HG03108 (cell line): ENCODE data around the gene SRSF2.
"Not testable (repeated sequence)": the region's sequence is repeated elsewhere in the genome, so short reads cannot be mapped to it uniquely, and the experiment has no call there.

ENCODE experiments used
- ATAC-seq: cut with Tn5 transposase; IDR thresholded peaks from one replicate; pipeline ENCODE4 v1.9.1; 2021; ENCODE audit warnings: moderate library complexity; ENCODE audit not compliant: unreplicated experiment

SRSF2 gene

DNA sequence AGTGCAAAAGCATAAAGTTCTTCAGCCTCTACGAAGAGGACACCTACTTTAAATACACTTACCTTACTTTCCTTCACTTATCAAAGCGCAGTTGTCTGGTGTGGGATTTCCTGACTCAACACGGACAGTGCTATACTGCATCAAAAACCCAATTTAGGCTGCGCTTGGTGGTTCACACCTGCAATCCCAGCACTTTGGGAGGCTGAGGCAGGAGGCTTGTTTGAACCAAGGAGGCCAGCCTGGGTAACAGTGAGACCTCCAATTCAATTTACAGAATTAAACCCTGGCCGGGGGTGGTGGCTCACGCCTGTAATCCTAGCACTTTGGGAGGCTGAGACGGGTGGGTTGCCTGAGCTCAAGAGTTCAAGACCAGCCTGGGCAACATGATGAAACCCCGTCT is 14.9 kb downstream of the SRSF2 start:
- ATAC-seq: no peak

- no peak for ATAC-seq
Observed at GRCh38 chr17:76721463-76721862, 15.7 kb downstream of the SRSF2 start.

DNA sequence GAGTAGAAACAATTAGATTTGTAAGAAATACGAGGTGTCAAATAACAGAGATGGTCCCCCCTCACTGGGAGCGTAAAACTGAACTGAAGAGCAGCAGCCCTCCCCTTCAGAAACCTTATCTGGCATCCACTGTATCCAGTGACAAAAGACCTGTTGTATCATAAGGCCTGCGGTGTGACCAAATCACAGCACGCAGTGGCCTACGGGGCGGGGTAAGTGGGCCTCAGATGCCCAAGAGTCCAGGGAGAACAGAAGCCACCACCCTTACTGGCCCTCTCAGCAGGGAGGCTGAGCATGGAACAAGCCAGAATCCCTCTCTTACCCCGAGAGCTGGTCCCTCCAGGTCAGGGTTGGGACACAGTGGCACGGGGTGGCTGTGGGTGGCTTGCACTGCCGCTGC is 16.2 kb downstream of the SRSF2 start:
- no peak for ATAC-seq

DNA sequence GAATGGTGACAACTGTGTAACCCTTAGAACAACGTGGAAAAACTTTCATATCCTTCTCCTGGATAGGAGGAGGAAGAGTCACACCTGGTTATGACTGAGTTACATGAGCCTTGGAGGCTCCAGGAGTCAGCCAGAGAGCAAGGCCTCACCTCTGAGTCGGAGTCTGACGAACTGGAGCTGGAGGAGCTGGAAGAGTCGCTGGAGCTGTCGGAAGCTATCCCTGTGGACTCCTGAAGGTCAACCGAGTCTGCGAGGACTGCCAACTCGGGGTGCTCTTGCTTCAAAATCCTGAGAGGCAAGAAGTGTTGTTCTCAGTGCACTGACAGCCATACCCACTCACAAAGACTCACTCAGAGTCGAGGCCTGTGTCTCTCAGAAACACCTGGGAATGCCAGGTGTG is 16.9 kb downstream of the SRSF2 start:
- ATAC-seq: no peak

DNA sequence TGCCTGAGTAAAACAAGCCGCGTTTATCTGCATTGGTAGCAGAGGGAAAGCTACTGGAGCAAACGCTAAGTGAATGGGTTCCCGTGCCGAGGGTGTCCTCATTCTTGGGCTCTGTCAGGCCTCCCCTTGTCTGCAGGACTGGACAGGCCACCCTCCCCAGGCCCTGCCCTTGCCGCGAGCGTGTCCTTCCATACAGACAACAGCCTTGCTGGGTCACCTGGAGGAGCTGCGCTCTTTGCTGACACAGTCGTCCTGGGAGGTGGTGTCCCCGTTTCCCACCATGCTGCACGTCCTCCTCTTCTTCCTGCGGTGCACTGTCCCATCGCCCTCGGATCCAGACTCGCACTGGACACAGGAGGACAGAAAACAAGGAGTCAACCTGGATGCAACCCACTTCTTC is 18.6 kb downstream of the SRSF2 start:
- ATAC-seq: no peak

GRCh38 chr17:76716839-76717215 is 20.3 kb downstream of the SRSF2 start:
- ATAC-seq: no peak

- no peak for ATAC-seq
Observed at GRCh38 chr17:76716146-76716838, 20.8 kb downstream of the SRSF2 start.

DNA sequence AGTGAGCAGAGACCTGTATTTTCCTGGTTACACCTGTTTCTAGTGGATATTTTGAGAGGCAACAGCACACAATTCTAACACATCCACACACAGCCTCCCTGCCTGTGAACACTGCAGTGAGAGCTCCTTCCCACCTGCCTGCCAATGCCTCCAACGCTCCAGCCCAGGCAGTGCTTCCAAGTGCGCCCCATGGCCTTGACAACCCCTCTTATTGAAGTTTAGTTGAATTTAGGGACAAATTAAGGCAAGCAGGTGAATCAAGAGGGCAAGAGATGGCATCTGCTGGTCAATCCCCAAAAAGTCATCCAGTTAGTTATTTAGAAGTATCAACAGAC is 21.7 kb downstream of the SRSF2 start:
- no peak for ATAC-seq

DNA sequence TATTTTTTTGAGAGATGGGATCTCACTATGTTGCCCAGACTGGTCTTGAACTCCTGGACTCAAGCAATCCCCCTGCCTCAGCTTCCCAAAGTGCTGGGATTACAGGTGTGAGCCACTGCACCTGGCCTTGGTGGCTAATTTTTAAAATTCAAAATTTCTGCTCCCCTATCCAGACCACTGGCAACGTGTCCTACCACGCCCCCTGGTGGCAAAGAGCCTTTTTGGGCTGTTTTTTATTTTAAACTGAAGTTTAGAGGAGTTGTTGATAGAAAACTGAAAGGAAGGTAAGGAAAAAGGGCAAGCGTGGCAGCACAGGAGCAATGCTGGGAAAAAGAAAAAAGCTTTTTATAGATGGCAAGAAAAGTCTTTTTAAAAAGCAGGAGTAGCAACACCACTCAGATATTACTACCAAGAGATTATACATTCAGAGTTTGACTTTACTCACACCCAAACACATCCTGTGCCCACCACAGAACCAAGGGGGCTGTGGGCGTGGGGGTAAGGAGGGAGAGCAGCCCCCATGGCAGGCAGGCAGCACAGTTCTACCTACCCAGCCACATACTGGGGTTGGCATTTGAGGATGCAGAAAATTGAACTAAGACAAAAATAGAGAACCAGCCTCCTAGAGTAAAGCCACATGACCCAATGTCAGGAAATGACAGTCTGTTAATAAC is 22.2 kb downstream of the SRSF2 start:
- ATAC-seq: no peak

DNA sequence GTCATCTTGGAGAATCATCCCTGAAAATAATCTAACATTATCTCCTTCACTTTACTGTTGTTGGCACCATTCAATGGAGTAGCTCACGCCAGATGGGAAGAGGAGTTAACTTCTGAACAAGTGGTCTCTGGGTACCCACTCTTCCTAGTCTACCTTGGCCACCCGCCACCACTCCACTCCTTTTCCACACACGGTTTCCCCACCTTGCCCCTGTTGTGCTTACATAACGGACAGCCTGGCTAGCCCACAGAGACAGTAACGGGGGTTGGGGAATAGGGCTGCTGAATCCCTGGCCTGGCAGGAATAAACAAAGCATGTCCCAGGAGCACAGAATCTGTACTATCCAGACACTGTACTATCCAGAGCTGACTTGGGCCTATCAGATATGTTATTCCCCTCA is 22.8 kb downstream of the SRSF2 start:
- no peak for ATAC-seq

DNA sequence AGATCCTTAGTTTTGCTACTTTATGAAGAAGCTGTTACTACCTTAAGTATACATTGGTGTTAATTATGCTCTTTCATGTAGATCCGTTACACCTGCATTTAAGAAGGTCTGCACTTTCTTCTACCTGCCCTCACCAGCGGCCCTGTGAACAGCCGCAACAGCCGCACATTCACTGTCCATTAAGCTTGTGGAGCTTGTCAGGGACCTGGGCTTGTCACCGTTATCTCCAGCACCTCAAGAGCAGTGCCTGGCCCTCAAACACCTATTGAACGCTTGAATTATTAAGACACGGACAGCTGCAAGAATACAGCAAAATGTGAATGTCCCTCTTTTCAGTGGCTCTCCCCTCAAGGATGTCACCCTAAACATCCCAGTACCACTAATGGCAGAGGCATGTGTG is 23.4 kb downstream of the SRSF2 start:
- ATAC-seq: no peak

- not testable (repeated sequence) for ATAC-seq
Observed at GRCh38 chr17:76712321-76712720, 24.8 kb downstream of the SRSF2 start.

GRCh38 chr17:76710863-76711611 is 26.1 kb downstream of the SRSF2 start, which contains the start of gene MXRA7:
Gene MXRA7, minus strand, starts transcription at chr17:76710965. Its CDS starts 19 bp downstream, at chr17:76710946.
- no peak for ATAC-seq

DNA sequence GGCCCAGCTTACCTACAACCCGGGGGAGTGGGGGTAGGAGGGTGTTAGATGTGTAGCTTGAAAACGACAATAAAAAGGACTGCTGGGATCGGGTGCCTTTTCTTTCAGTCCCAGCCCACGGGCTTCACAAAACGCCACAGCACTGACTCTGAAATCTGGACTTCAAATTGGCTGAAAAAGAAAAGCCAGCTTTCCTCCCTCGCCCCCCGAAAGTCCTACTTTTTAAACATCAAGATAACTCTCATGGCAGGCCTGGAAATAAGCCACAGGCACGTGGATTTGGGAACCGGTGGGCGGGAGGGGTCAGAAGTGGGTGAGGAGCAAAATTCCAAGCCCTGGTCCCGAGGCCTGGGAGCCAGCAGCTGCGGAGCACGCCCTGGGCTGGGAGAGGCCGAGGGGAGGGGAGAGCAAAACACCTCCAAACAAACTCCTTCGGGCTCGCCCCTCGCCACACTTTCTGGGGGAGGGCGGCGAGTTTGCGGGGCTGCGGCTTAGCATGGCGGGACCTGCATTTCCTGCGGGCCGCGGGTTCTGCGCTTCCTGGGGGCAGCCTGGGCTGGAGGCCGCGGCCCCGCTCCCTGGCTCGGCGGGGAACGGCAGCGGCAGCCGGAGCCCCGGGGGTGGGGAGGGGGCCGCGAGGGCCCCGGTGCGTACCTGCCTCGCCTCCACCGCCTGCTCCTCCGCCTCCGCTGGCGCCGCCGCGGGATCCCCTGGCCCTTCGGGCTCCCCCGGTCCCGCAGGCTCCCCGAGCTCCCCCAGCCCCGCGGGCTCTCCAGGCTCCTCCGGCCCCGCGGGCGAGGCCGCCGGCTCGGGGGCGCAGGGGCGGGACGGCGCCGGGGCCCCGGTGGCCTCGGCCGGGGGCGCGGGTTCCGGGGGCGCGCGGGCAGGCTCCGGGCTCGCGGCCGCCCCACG is 26.9 kb downstream of the SRSF2 start:
- ATAC-seq: not testable (repeated sequence)

GRCh38 chr17:76709077-76709950 is 27.8 kb downstream of the SRSF2 start:
- no peak for ATAC-seq

GRCh38 chr17:76707985-76708807 is 28.9 kb downstream of the SRSF2 start:
- ATAC-seq: no peak

GRCh38 chr17:76706817-76707216 is 30.3 kb downstream of the SRSF2 start:
- ATAC-seq: no peak

GRCh38 chr17:76704805-76705204 is 32.3 kb downstream of the SRSF2 start:
- ATAC-seq: no peak

- no peak for ATAC-seq
Observed at GRCh38 chr17:76702941-76703637, 34.0 kb downstream of the SRSF2 start.
